C1 segment of cervical spinal cord (tissue), 14 donors: ENCODE results near the gene FUNDC2.

ENCODE experiments used
- DNase-seq, 14 donors: peaks; one replicate each; lab custom pipeline; 2025; lab: John Stamatoyannopoulos, UW

The FUNDC2 gene

GRCh38 chrX:155023907-155024833 is 2.5 kb upstream of the FUNDC2 start:
- no peak for DNase-seq

DNA sequence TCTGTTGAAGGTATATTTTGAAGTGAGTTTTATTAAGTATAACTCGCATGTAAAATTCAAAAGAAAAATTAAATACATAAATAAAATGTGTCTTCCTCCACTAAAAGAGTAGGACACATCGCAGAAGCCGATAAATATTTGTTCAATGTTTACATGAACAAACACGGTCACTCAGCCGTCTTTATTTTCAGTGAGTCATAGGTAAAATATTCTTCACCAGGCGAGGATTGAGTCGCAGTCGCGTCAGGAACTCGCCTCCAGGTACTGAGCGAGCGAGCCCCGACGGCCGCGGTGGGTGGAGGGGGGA is 271 bp upstream of the FUNDC2 start:
- no peak for DNase-seq

- DNase-seq: peak in 1 of 14 donors; percentile 30
Measured at GRCh38 chrX:155027509-155028066, 944 bp downstream of the FUNDC2 start.

GRCh38 chrX:155028129-155028528 is 1.5 kb downstream of the FUNDC2 start:
- DNase-seq: peak in 1 of 14 donors; percentile 4

DNA sequence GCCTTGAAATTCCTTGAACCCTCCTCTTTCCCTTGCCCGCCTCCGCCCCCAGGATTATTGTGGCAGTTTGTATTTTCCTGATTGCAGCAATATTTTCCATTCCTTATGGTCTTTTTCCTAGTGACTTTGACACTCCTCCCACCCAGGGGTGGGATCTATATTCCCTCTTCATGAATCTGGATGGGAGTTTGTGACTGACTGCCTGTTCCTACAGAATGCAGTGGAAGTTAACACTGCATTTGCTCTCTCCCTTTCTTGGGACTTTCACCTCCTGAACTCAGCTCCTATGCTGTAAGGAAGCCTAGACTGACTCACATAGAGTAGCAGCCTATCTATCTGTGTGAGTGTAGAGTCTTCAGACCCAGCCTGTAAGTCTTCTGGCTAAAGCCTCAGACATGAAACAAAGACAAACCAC is 2.2 kb downstream of the FUNDC2 start:
- DNase-seq: no peak

GRCh38 chrX:155031657-155032056 is 5.0 kb downstream of the FUNDC2 start:
- DNase-seq: no peak

- DNase-seq: no peak
Measured at GRCh38 chrX:155035688-155036087, 9.0 kb downstream of the FUNDC2 start.

DNA sequence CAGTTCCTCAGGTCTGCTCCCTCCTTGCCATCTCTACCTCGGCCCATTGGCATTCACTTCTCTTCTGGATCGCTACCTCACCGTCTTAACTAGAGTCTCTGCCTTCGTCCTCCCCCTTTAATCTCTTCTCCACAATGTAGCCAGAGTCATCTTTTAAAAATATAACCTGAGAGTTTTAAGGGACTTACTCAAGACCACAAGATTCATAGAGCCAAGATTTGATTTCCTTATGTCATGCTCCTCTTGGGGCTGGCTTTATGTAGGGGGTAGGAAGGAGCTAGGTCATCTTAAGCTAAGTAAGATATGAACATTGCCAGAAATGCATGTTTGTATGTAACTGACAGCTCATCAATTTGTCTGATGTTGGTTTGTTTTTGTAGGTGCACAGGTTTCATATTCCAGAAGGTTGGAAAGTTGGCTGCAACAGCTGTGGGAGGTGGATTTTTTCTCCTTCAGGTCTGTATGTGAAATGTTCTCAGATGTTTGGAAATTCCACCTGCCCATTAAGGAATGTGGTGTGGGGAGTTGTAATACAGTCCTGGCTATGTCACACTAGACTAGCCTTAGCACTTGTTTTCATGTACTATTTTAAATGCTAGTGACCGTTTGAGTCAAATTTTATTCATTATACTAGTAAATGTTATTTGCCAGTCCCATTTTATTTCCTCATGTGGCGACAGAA is 19.6 kb downstream of the FUNDC2 start:
- no peak for DNase-seq

GRCh38 chrX:155046811-155047528 is 20.3 kb downstream of the FUNDC2 start:
- no peak for DNase-seq

DNA sequence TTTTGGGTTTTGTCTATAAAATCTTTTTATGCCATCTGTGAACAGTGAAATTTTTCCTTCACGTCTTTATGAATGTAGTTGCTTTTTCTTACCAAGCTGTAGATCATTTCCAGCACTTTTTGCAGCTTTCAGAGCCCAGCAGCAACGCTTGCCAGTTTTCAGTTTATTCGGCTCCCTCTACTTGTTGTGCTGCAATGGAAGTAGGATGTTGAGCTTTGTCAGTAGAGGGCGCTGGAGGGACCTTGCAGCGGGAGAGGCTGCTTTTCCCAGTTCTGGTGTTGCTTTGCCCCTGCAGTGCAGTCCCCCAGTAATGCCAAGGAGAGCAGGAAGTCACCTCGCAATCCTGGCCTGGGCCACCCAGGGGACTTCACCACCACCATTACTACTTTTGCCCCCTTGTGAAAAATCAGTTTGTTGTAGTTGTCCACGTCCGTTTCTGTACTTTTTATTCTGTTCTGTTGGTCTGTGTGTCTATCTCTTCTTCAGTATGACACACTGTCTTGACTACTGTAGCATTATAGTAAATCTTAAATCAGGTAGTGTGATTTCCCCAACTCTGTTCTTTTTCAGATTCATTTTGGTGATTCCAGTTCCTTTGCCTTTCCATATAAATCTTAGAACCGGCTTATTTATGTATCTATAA is 22.5 kb downstream of the FUNDC2 start:
- peak in 9 of 14 donors; percentile 1 to 27 (median 14) for DNase-seq

DNA sequence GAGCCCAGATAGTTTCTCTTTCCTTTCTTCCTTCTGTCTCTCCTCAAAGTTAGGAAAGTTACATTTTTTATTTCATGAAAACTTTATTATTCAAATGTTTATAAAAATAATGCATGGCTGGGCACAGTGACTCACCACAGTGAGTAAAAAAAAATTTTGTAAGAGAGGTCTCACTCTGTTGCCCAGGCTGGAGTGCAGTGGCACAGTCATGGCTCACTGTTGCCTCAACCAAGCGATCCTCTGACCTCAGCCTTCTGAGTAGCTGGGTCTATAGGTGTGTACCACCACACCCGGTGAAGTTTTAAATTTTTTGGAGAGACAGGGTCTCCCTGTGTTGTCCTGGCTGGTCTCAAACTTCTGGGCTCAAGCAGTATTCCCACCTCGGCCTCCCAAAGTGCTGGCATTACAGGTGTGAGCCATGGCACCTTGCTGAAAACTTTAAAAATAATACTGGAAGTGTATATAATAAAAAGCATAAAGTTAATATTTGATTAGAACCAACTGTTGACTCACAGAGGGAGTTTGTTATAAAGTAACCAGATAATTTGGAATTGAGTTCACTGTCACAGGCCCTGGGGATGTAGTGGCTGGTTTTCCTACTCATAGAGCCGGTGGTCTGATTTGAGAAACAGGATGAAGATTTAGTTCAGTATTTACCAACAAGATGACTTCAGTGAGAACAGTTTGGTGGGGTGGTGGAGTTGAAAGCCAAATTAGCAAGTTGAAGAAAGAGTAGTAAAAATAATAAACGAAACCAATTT is 26.3 kb downstream of the FUNDC2 start:
- DNase-seq: no peak

- DNase-seq: no peak
Measured at GRCh38 chrX:155053656-155054055, 27.0 kb downstream of the FUNDC2 start.

DNA sequence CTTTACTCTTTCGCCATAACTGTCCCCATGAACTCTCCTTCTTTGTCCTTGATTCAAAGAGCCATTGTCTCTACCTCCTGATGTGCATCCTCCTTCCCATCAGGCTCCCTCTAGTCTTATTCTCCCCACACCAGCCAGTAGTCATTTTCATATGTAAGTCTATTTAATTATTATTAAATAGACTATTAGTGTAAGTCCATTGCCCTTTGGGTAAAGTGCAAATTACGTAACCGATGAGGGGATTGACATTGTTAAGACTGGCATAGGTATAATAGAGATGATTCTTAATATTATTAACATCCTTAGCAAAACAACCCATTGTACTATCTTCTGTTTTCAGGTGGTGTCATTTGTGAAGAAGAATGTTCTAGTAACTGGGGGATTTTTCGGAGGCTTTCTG is 27.6 kb downstream of the FUNDC2 start:
- DNase-seq: no peak

DNA sequence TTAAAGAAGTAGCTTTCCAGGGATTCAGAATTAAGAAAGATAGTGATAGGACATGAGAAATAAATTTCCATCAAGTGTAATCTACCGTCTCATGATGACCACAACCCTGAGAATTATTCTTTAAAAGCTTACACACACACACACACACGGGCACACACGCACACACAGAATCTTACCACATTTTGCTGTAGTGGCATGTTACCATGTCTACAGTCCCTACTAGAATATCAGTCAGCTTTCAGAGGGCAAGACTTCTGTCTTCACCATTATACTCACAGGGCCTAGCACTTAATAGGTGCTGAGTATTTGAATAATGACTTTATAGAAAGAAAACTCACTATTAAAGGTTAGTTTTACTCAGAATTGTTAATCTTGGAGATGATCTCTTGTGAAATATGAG is 28.9 kb downstream of the FUNDC2 start:
- no peak for DNase-seq

GRCh38 chrX:155056471-155056870 is 29.8 kb downstream of the FUNDC2 start:
- DNase-seq: no peak

- DNase-seq: peak in 10 of 14 donors; percentile 2 to 51 (median 21)
Measured at GRCh38 chrX:155056877-155057792, 30.5 kb downstream of the FUNDC2 start.

DNA sequence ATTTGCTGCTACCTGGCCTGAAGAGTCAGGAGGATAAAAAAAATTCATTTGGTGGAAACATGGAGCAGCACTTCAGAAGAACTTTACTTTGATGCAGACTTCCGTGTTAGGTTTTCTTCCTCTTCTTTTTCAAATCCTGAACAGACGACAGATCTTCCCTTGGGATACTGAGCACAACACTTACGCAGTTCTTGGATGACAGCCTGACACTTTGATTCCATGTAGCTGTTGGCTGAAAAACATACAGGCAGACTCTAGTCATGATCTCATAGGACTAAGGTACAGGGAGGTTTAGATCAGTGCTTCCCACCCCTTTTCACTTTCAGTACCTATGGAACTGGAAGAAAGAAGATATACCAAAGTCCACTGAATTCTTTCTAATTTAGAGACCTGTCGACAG is 35.1 kb downstream of the FUNDC2 start:
- no peak for DNase-seq

DNA sequence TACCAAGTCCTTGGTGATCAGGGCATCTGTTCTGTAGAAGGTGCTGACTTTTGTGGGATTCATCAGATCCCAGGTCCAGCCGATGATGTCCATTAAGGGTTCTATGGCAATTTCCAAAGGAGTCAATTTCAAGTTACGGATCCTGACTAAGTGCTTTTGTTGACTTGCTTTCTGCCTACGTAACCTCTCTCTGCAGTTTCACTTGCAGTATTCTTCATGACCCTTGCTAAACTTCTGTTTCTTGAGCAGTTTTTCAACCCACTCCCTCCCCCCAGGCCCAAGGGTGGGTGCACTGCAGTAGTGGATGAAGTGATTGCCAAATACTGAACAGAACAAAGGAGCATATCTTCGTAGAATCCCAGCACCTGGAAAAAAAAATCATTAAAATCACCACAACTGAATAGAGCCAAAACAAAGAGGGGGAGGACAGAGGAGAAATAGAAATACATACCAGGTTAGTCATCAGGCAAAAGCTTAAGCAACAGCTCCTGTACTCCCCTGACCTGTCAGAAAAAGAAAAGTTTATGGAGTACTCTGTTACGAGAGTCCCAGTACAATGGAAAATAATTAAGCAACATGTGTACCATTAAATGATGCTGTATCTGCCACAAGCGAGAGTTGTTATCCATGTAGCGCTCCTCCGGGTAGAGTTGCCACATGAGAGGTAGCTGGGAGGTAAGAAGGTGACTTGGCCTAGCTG is 38.5 kb downstream of the FUNDC2 start:
- no peak for DNase-seq

GRCh38 chrX:155068165-155068564 is 41.5 kb downstream of the FUNDC2 start:
- DNase-seq: peak in 1 of 14 donors; percentile 6
